Effector memory CD4-positive, alpha-beta T cell (primary cell): ENCODE data around the gene CALML5.

Experiments
- DNase-seq, 3 donors: peaks; one replicate each; pipeline ENCODE4 v3.0.0-alpha.2; 2020
- H3K27ac ChIP-seq: 2 replicates; pipeline ENCODE4 v1.7.0; 2013; ENCODE audit warnings: mild to moderate bottlenecking, low read length, moderate library complexity; ENCODE audit not compliant: insufficient read depth, poor library complexity, severe bottlenecking
- H3K27me3 ChIP-seq: replicated peaks from 2 replicates; pipeline ENCODE4 v1.7.0; 2013; ENCODE audit warnings: mild to moderate bottlenecking, low read length; ENCODE audit not compliant: insufficient read depth, control insufficient read depth, poor library complexity, severe bottlenecking
- H3K36me3 ChIP-seq: 2 replicates; pipeline ENCODE4 v1.7.0; 2013; ENCODE audit warnings: mild to moderate bottlenecking, low read length, moderate library complexity; ENCODE audit not compliant: control insufficient read depth, insufficient read depth
- H3K4me1 ChIP-seq: 2 replicates; pipeline ENCODE4 v1.7.0; 2013; ENCODE audit warnings: low read length, mild to moderate bottlenecking; ENCODE audit not compliant: control insufficient read depth, insufficient read depth, poor library complexity, severe bottlenecking
- H3K4me3 ChIP-seq: 2 replicates; pipeline ENCODE4 v1.7.0; 2013; ENCODE audit warnings: low read length, low read depth, mild to moderate bottlenecking; ENCODE audit not compliant: insufficient read depth, poor library complexity, severe bottlenecking
- H3K9me3 ChIP-seq: 2 replicates; pipeline ENCODE4 v1.7.0; 2013; ENCODE audit warnings: mild to moderate bottlenecking, low read length, moderate library complexity; ENCODE audit not compliant: control insufficient read depth

The CALML5 gene

GRCh38 chr10:5533098-5533731 lies 33.8 kb upstream of the CALML5 start:
- Histone ChIP-seq H3K4me3 (no peak overlapping the region), H3K4me1 (no peaks in the 10 kb centered on the region), H3K9me3 (no peaks in the 10 kb centered on the region), H3K27me3 (no peaks in the 10 kb centered on the region), H3K36me3 (no peaks in the 10 kb centered on the region), H3K27ac (no peak overlapping the region)
- no peak for DNase-seq

GRCh38 chr10:5532618-5533097 lies 33.3 kb upstream of the CALML5 start:
- Histone ChIP-seq H3K4me1 (no peaks in the 10 kb centered on the region), H3K4me3 (no peak overlapping the region), H3K9me3 (no peaks in the 10 kb centered on the region), H3K27ac (no peak overlapping the region), H3K36me3 (no peaks in the 10 kb centered on the region), H3K27me3 (no peaks in the 10 kb centered on the region)
- no peak for DNase-seq

- H3K4me1 ChIP-seq: no peaks in the 10 kb centered on the region
- H3K9me3 ChIP-seq: no peaks in the 10 kb centered on the region
- no peak for DNase-seq
- no peaks in the 10 kb centered on the region for H3K27me3 ChIP-seq
- H3K4me3 ChIP-seq: no peak overlapping the region
- H3K27ac ChIP-seq: no peak overlapping the region
- no peaks in the 10 kb centered on the region for H3K36me3 ChIP-seq
These were observed 32.9 kb upstream of the CALML5 start for GRCh38 chr10:5532307-5532605.

GRCh38 chr10:5531558-5532306 lies 32.4 kb upstream of the CALML5 start:
- no peaks in the 10 kb centered on the region for H3K9me3 ChIP-seq
- no peaks in the 10 kb centered on the region for H3K27me3 ChIP-seq
- no peaks in the 10 kb centered on the region for H3K36me3 ChIP-seq
- H3K4me1 ChIP-seq: no peaks in the 10 kb centered on the region
- no peak overlapping the region for H3K4me3 ChIP-seq
- DNase-seq: no peak
- no peak overlapping the region for H3K27ac ChIP-seq

- H3K36me3 ChIP-seq: no peaks in the 10 kb centered on the region
- no peaks in the 10 kb centered on the region for H3K4me1 ChIP-seq
- DNase-seq: no peak
- H3K4me3 ChIP-seq: no peak overlapping the region
- no peak overlapping the region for H3K27ac ChIP-seq
- no peaks in the 10 kb centered on the region for H3K27me3 ChIP-seq
- no peaks in the 10 kb centered on the region for H3K9me3 ChIP-seq
These were observed 31.6 kb upstream of the CALML5 start for GRCh38 chr10:5530846-5531557.

- no peaks in the 10 kb centered on the region for H3K4me1 ChIP-seq
- no peak for DNase-seq
- H3K27me3 ChIP-seq: no peaks in the 10 kb centered on the region
- no peaks in the 10 kb centered on the region for H3K9me3 ChIP-seq
- no peak overlapping the region for H3K27ac ChIP-seq
- H3K4me3 ChIP-seq: no peak overlapping the region
- H3K36me3 ChIP-seq: no peaks in the 10 kb centered on the region
These were observed 31.0 kb upstream of the CALML5 start for GRCh38 chr10:5530412-5530806.

GRCh38 chr10:5529702-5530411 lies 30.5 kb upstream of the CALML5 start:
- no peak overlapping the region for H3K27ac ChIP-seq
- H3K4me1 ChIP-seq: no peaks in the 10 kb centered on the region
- no peaks in the 10 kb centered on the region for H3K9me3 ChIP-seq
- DNase-seq: no peak
- H3K36me3 ChIP-seq: no peaks in the 10 kb centered on the region
- no peak overlapping the region for H3K4me3 ChIP-seq
- no peaks in the 10 kb centered on the region for H3K27me3 ChIP-seq

GRCh38 chr10:5528989-5529701 lies 29.8 kb upstream of the CALML5 start:
- Histone ChIP-seq H3K36me3 (no peaks in the 10 kb centered on the region), H3K27ac (no peak overlapping the region), H3K9me3 (no peaks in the 10 kb centered on the region), H3K4me3 (no peak overlapping the region), H3K4me1 (no peaks in the 10 kb centered on the region), H3K27me3 (no peaks in the 10 kb centered on the region)
- no peak for DNase-seq

- Histone ChIP-seq H3K4me1 (no peaks in the 10 kb centered on the region), H3K36me3 (no peaks in the 10 kb centered on the region), H3K27me3 (no peaks in the 10 kb centered on the region), H3K4me3 (no peak overlapping the region), H3K9me3 (no peaks in the 10 kb centered on the region), H3K27ac (no peak overlapping the region)
- no peak for DNase-seq
These were observed 28.2 kb upstream of the CALML5 start for GRCh38 chr10:5527332-5528200.
